Smooth muscle cell (in vitro differentiated cells): ENCODE measurements around the gene ZNF687. TPM values are rescaled to one million over a fixed set of nuclear protein-coding genes. Genes with fewer than 3 reads are reported as not detected.

Source experiments
- DNase-seq: peaks from one replicate; lab custom pipeline; 2025; ENCODE audit not compliant: unreplicated experiment; lab: John Stamatoyannopoulos, UW
- H2AFZ ChIP-seq: fragments of 200-600 bp; sonication (generic); 2 replicates; pipeline ENCODE4 v1.6.0; 2016; ENCODE audit warnings: antibody characterized with exemption, low read depth, mild to moderate bottlenecking
- H3F3A ChIP-seq: fragments of 200-600 bp; sonication (generic); 2 replicates; pipeline ENCODE4 v1.6.0; 2017; ENCODE audit warnings: antibody characterized with exemption, low read depth
- H3K27ac ChIP-seq: fragments of 200-600 bp; sonication (generic); 2 replicates; pipeline ENCODE4 v1.5.1; 2016; ENCODE audit warnings: low read depth, mild to moderate bottlenecking
- H3K27me3 ChIP-seq: fragments of 200-600 bp; sonication (generic); 2 replicates; pipeline ENCODE4 v1.6.1; 2016; ENCODE audit warnings: low read depth, mild to moderate bottlenecking
- H3K36me3 ChIP-seq: fragments of 200-600 bp; sonication (generic); 2 replicates; pipeline ENCODE4 v1.5.1; 2016; ENCODE audit warnings: low read depth
- H3K4me1 ChIP-seq: fragments of 200-600 bp; sonication (generic); 2 replicates; pipeline ENCODE4 v1.5.1; 2016; ENCODE audit warnings: low read depth
- H3K4me2 ChIP-seq: fragments of 200-600 bp; sonication (generic); 2 replicates; pipeline ENCODE4 v1.6.0; 2016; ENCODE audit warnings: mild to moderate bottlenecking
- H3K4me3 ChIP-seq: fragments of 200-600 bp; sonication (generic); 2 replicates; pipeline ENCODE4 v1.5.1; 2016; ENCODE audit warnings: mild to moderate bottlenecking
- H3K79me2 ChIP-seq: fragments of 200-600 bp; sonication (generic); 2 replicates; pipeline ENCODE4 v1.6.0; 2016; ENCODE audit warnings: low read depth, mild to moderate bottlenecking
- H3K9ac ChIP-seq: fragments of 200-600 bp; sonication (generic); 2 replicates; pipeline ENCODE4 v1.6.0; 2016; ENCODE audit warnings: low read depth
- H3K9me3 ChIP-seq: fragments of 200-600 bp; sonication (generic); replicated peaks from 2 replicates; pipeline ENCODE4 v1.5.1; 2016; ENCODE audit warnings: low read depth
- H4K20me1 ChIP-seq: fragments of 200-600 bp; sonication (generic); 2 replicates; pipeline ENCODE4 v1.6.0; 2016; ENCODE audit warnings: low read depth
- WGBS: methylation state at CpG from one replicate; pipeline ENCODE4 v1.1.7; 2016; ENCODE audit warnings: low lambda C conversion rate; 5-methylcytosine and 5-hydroxymethylcytosine counted together
- polyA plus RNA-seq: library from polyadenylated mRNA; unstranded; fragments of >200 nt; fragmentation: Nextera tagmentation; extraction: Ambion mirVana; gene quantifications from 2 replicates; pipeline ENCODE4 v1.2.1, GENCODE V29; 2016
- total RNA-seq: library from RNA; depleted of rRNA; stranded (reverse); fragments of >200 nt; gene quantifications from 2 replicates; pipeline ENCODE4 v1.2.3, GENCODE V29; 2014
- TF ChIP-seq, protein P1 (sequence below): fragments of 200-600 bp; sonication (generic); IDR thresholded peaks from 2 replicates; pipeline ENCODE4 v1.5.1; 2017; ENCODE audit warnings: borderline replicate concordance, mild to moderate bottlenecking, antibody characterized with exemption; ENCODE audit not compliant: insufficient read depth, poor library complexity, severe bottlenecking

ZNF687 gene
- total and polyA plus RNA-seq, 2 experiments from 2014 or later = 2.4 to 10.7 TPM

DNA sequence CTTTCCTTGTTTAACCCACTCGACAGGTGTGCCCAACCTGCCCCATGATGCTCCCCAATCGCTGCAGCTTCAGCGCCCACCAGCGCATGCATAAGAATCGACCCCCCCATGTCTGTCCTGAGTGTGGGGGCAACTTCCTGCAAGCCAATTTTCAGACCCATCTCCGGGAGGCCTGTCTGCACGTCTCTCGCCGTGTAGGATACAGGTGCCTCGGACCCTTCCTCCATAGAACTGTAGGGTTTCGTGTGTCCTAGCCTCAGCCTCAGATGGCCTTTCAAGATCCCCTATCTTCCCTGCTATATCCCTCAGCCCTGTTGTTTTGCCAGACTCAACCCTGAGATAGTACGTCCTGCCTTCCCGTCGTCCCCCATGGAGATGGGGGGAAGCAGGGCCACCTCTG, 6.4 kb downstream of the ZNF687 start:
- Histone ChIP-seq H3K27me3 (no peaks in the 10 kb centered on the region), H3F3A (no peaks in the 10 kb centered on the region), H3K9me3 (no peaks in the 10 kb centered on the region), H4K20me1 (peaks cover 58% of the 10 kb centered on the region), H3K4me1 (peaks cover 6% of the 10 kb centered on the region), H3K9ac (no peak overlapping the region), H3K27ac (no peak overlapping the region), H2AFZ (no peak overlapping the region), H3K79me2 (peaks cover 14% of the 10 kb centered on the region), H3K4me3 (no peak overlapping the region), H3K36me3 (no peaks in the 10 kb centered on the region), H3K4me2 (no peak overlapping the region)
- TF ChIP-seq, protein P1, sequence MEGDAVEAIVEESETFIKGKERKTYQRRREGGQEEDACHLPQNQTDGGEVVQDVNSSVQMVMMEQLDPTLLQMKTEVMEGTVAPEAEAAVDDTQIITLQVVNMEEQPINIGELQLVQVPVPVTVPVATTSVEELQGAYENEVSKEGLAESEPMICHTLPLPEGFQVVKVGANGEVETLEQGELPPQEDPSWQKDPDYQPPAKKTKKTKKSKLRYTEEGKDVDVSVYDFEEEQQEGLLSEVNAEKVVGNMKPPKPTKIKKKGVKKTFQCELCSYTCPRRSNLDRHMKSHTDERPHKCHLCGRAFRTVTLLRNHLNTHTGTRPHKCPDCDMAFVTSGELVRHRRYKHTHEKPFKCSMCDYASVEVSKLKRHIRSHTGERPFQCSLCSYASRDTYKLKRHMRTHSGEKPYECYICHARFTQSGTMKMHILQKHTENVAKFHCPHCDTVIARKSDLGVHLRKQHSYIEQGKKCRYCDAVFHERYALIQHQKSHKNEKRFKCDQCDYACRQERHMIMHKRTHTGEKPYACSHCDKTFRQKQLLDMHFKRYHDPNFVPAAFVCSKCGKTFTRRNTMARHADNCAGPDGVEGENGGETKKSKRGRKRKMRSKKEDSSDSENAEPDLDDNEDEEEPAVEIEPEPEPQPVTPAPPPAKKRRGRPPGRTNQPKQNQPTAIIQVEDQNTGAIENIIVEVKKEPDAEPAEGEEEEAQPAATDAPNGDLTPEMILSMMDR = no peak
- DNase-seq = no peak
- WGBS = 95% methylated on average over 14 of the region's 14 CpGs

DNA sequence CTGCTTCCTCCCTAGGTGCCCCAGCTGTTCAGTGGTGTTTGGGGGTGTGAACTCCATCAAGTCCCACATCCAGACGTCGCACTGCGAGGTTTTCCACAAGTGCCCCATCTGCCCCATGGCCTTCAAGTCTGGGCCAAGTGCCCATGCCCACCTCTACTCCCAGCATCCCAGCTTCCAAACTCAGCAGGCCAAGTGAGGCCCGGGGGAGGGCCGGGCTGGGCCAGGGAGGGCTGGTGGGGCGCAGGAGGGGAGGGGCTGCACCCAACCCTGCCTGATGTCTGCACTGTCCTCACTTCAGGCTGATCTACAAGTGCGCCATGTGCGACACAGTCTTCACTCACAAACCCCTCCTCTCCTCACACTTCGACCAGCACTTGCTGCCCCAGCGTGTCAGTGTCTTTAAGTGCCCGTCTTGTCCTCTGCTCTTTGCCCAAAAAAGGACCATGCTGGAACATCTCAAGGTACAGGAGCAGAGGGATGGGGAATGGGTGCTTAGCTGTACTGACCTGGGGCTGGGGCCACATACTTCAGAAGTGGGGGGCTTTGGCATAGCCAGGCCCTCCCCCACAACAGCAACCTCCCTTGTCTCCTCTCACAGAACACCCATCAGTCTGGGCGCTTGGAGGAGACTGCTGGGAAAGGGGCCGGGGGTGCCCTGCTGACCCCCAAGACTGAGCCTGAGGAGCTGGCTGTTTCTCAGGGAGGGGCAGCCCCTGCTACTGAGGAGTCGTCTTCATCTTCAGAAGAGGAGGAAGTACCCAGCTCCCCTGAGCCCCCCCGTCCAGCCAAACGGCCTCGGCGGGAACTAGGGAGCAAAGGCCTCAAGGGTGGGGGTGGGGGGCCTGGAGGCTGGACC, 7.2 kb downstream of the ZNF687 start:
- TF ChIP-seq, protein P1 = no peak
- H3K9me3 ChIP-seq = no peaks in the 10 kb centered on the region
- no peaks in the 10 kb centered on the region for H3K36me3 ChIP-seq
- no peak overlapping the region for H2AFZ ChIP-seq
- peaks cover 6% of the 10 kb centered on the region for H3K79me2 ChIP-seq
- H3K27me3 ChIP-seq = no peaks in the 10 kb centered on the region
- H3K4me1 ChIP-seq = no peaks in the 10 kb centered on the region
- no peak overlapping the region for H3K27ac ChIP-seq
- H3F3A ChIP-seq = no peaks in the 10 kb centered on the region
- no peak for DNase-seq
- no peak overlapping the region for H3K9ac ChIP-seq
- no peak overlapping the region for H3K4me2 ChIP-seq
- H3K4me3 ChIP-seq = no peak overlapping the region
- H4K20me1 ChIP-seq = peaks cover 49% of the 10 kb centered on the region
- 94% methylated on average over 18 of the region's 18 CpGs for WGBS

DNA sequence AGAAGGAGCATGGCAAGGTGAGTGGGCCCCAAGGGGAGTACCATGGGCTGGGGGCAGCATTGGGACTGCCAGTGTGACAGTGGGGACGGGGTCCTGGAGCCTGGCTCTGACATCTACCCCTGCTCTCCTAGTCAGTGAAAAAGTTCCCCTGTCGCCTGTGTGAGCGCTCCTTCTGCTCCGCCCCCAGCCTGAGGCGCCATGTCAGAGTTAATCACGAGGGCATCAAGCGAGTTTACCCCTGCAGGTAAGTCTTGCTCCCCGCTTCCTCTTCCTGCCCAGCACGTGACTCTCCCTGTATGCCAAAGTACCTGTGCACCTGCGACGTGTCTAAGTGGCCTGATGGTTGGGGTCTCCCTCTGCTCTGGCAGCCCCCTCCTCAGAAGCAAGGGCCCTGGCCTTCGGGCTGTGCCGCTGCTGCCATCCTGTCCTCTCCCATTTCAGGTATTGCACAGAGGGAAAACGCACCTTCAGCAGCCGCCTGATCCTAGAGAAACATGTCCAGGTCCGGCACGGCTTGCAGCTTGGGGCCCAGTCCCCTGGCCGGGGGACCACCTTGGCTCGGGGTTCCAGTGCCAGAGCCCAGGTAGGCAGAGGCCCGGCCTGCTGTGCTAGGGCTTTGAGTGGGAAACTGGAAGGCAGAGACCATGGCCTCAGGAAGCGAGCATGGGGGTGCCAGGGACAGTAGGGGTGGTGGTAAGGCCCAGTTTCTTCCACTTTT, 8.1 kb downstream of the ZNF687 start:
- Histone ChIP-seq H3K36me3 (no peaks in the 10 kb centered on the region), H3K79me2 (peaks cover 4% of the 10 kb centered on the region), H3K9ac (no peak overlapping the region), H3K4me2 (no peak overlapping the region), H3K4me1 (peaks cover 2% of the 10 kb centered on the region), H3K9me3 (no peaks in the 10 kb centered on the region), H4K20me1 (peaks cover 41% of the 10 kb centered on the region), H3K4me3 (no peak overlapping the region), H3K27ac (no peak overlapping the region), H3K27me3 (no peaks in the 10 kb centered on the region), H3F3A (no peaks in the 10 kb centered on the region), H2AFZ (no peak overlapping the region)
- WGBS = 93% methylated on average over 21 of the region's 21 CpGs
- DNase-seq = no peak
- TF ChIP-seq, protein P1 = no peak
